Calu3 (cell line): ENCODE data around the gene RAPGEF4. TPM values are rescaled to one million over a fixed set of nuclear protein-coding genes. Genes with fewer than 3 reads are reported as not detected.

Source experiments
- BruUV-seq: library from RNA; stranded (reverse); fragments of 400-500 nt; replicated peaks from 2 replicates; lab custom pipeline; 2021; lab: Mats Ljungman, UMichigan
- CTCF ChIA-PET: fragments of 300-600 bp; sonication (Branson Sonifier 250); formaldehyde crosslinking; loops from one replicate; lab custom pipeline; 2022; ENCODE audit warnings: antibody characterized with exemption; lab: Charles Lee
- DNase-seq: peaks from one replicate; pipeline ENCODE4 v3.0.0; 2022
- H3K27ac Mint-ChIP-seq: one replicate; pipeline ENCODE4 v1.8.0; 2022; ENCODE audit warnings: mixed read lengths; ENCODE audit not compliant: unreplicated experiment
- H3K27me3 Mint-ChIP-seq: one replicate; pipeline ENCODE4 v1.8.0; 2022; ENCODE audit warnings: mixed read lengths; ENCODE audit not compliant: unreplicated experiment
- H3K36me3 Mint-ChIP-seq: one replicate; pipeline ENCODE4 v1.8.0; 2022; ENCODE audit warnings: mild to moderate bottlenecking, moderate library complexity, mixed read lengths; ENCODE audit not compliant: insufficient read depth, unreplicated experiment
- H3K4me1 Mint-ChIP-seq: one replicate; pipeline ENCODE4 v1.8.0; 2022; ENCODE audit warnings: mild to moderate bottlenecking, low read depth, mixed read lengths; ENCODE audit not compliant: unreplicated experiment
- H3K4me3 Mint-ChIP-seq: one replicate; pipeline ENCODE4 v1.8.0; 2022; ENCODE audit warnings: mild to moderate bottlenecking, low read depth, moderate library complexity, mixed read lengths; ENCODE audit not compliant: unreplicated experiment
- H3K9me3 Mint-ChIP-seq: one replicate; pipeline ENCODE4 v1.8.0; 2022; ENCODE audit warnings: low read depth, mixed read lengths; ENCODE audit not compliant: unreplicated experiment
- CTCF ChIP-seq: fragments of 200-600 bp; IDR thresholded peaks from one replicate; pipeline ENCODE4 v1.8.0; 2022; ENCODE audit warnings: antibody characterized with exemption; ENCODE audit not compliant: unreplicated experiment
- intact Hi-C: fragments of 100-400 bp; cut with micrococcal nuclease; formaldehyde crosslinking; loops from one replicate; pipeline ENCODE4 v1.10.0; 2022; ENCODE audit not compliant: unreplicated experiment
- total RNA-seq: library from RNA; stranded (reverse); gene quantifications from 2 replicates; pipeline ENCODE4 v1.2.3, GENCODE V29; 2022

The RAPGEF4 gene
- total RNA-seq, 1 experiment from 2014 or later = 1.8 TPM

- no TSS peak for BruUV-seq
- Mint-ChIP-seq H3K27me3 (peaks cover 17% of the 10 kb centered on the region), H3K36me3 (no peaks in the 10 kb centered on the region), H3K27ac (no peak overlapping the region), H3K4me3 (no peak overlapping the region), H3K9me3 (peaks cover 4% of the 10 kb centered on the region), H3K4me1 (no peaks in the 10 kb centered on the region)
- no peak for TF ChIP-seq CTCF
- intact Hi-C loops = no loop called here
- CTCF ChIA-PET = no interaction called here
- no peak for DNase-seq
These were observed 203.2 kb downstream of the RAPGEF4 start for GRCh38 chr2:172938713-172939375.

GRCh38 chr2:172943539-172943938, 207.9 kb downstream of the RAPGEF4 start:
- H3K4me3 Mint-ChIP-seq = no peak overlapping the region
- peaks cover 4% of the 10 kb centered on the region for H3K9me3 Mint-ChIP-seq
- intact Hi-C loops = no loop called here
- CTCF ChIA-PET = no interaction called here
- no peak for TF ChIP-seq CTCF
- H3K27me3 Mint-ChIP-seq = peaks cover 21% of the 10 kb centered on the region
- H3K4me1 Mint-ChIP-seq = no peaks in the 10 kb centered on the region
- BruUV-seq = no TSS peak
- H3K27ac Mint-ChIP-seq = no peak overlapping the region
- DNase-seq = no peak
- H3K36me3 Mint-ChIP-seq = no peaks in the 10 kb centered on the region

- intact Hi-C loops = no loop called here
- BruUV-seq = no TSS peak
- no peaks in the 10 kb centered on the region for H3K4me1 Mint-ChIP-seq
- H3K9me3 Mint-ChIP-seq = peaks cover 4% of the 10 kb centered on the region
- H3K36me3 Mint-ChIP-seq = no peaks in the 10 kb centered on the region
- no peak for TF ChIP-seq CTCF
- no peak for DNase-seq
- peaks cover 21% of the 10 kb centered on the region for H3K27me3 Mint-ChIP-seq
- no peak overlapping the region for H3K4me3 Mint-ChIP-seq
- H3K27ac Mint-ChIP-seq = no peak overlapping the region
- CTCF ChIA-PET = interaction anchor here (0.8 kb wide), 1 partner anchor 8 kb away, joined by 3 read pairs; no protein-coding TSS in a partner anchor
These were observed 208.6 kb downstream of the RAPGEF4 start for GRCh38 chr2:172944022-172944793.

GRCh38 chr2:172944794-172945509, 209.3 kb downstream of the RAPGEF4 start:
- no TSS peak for BruUV-seq
- DNase-seq = no peak
- Mint-ChIP-seq H3K36me3 (no peaks in the 10 kb centered on the region), H3K27me3 (peaks cover 21% of the 10 kb centered on the region), H3K4me1 (no peaks in the 10 kb centered on the region), H3K9me3 (peaks cover 4% of the 10 kb centered on the region), H3K27ac (no peak overlapping the region), H3K4me3 (no peak overlapping the region)
- TF ChIP-seq CTCF = no peak
- CTCF ChIA-PET = interaction anchor here (0.8 kb wide), 1 partner anchor 9 kb away, joined by 3 read pairs; no protein-coding TSS in a partner anchor
- intact Hi-C loops = no loop called here
